SK-N-SH treated with all-trans-retinoic acid at 6 μM for 48 hours (cell line): ENCODE measurements around the gene GFI1.

Experiments
- ATAC-seq: fragments of 200-7000 bp; cut with Tn5 transposase; 3 replicates; pipeline ENCODE4 v1.9.1; 2020; ENCODE audit warnings: mild to moderate bottlenecking, moderate library complexity
- CSDC2 ChIP-seq: fragments of 250-450 bp; sonication (Bioruptor Pico); IDR thresholded peaks from 2 replicates; pipeline ENCODE4 v1.5.0; 2020; ENCODE audit warnings: mild to moderate bottlenecking, moderate library complexity
- ESRRG ChIP-seq: fragments of 250-450 bp; sonication (Bioruptor Pico); IDR thresholded peaks from 2 replicates; pipeline ENCODE4 v1.6.1; 2021; ENCODE audit warnings: mild to moderate bottlenecking
- GLIS3 ChIP-seq: fragments of 250-450 bp; sonication (Bioruptor Pico); IDR thresholded peaks from 2 replicates; pipeline ENCODE4 v1.5.0; 2020; ENCODE audit warnings: mild to moderate bottlenecking, moderate library complexity
- ISL1 ChIP-seq: fragments of 250-450 bp; sonication (Bioruptor Pico); IDR thresholded peaks from 2 replicates; pipeline ENCODE4 v2.1.2; 2022; ENCODE audit warnings: mild to moderate bottlenecking, moderate library complexity
- PPARA ChIP-seq: fragments of 250-450 bp; sonication (Bioruptor Pico); IDR thresholded peaks from 2 replicates; pipeline ENCODE4 v1.5.0; 2020; ENCODE audit warnings: mild to moderate bottlenecking, borderline replicate concordance
- SNAI2 ChIP-seq: fragments of 250-450 bp; sonication (Bioruptor Pico); IDR thresholded peaks from 2 replicates; pipeline ENCODE4 v1.5.0; 2020; ENCODE audit warnings: mild to moderate bottlenecking, moderate library complexity
- TCF4 ChIP-seq: fragments of 250-450 bp; sonication (Bioruptor Pico); IDR thresholded peaks from 2 replicates; pipeline ENCODE4 v1.8.0; 2021; ENCODE audit warnings: mild to moderate bottlenecking, moderate library complexity, borderline replicate concordance
- ZFP3 ChIP-seq: fragments of 250-450 bp; sonication (Bioruptor Pico); IDR thresholded peaks from 2 replicates; pipeline ENCODE4 v1.5.0; 2020; ENCODE audit warnings: mild to moderate bottlenecking, moderate library complexity
- ZFP30 ChIP-seq: fragments of 450-650 bp; formaldehyde crosslinking; IDR thresholded peaks from 2 replicates; pipeline ENCODE4 v1.5.0; 2022; ENCODE audit warnings: mild to moderate bottlenecking, moderate library complexity
- ZNF70 ChIP-seq: fragments of 450-650 bp; formaldehyde crosslinking; IDR thresholded peaks from 2 replicates; pipeline ENCODE4 v1.5.0; 2020; ENCODE audit warnings: mild to moderate bottlenecking, moderate library complexity
- ZNF8 ChIP-seq: fragments of 450-650 bp; formaldehyde crosslinking; IDR thresholded peaks from 2 replicates; pipeline ENCODE4 v1.5.0; 2020; ENCODE audit warnings: mild to moderate bottlenecking, moderate library complexity
- TF ChIP-seq, protein P1 (sequence below): fragments of 250-450 bp; sonication (Bioruptor Pico); IDR thresholded peaks from 2 replicates; pipeline ENCODE4 v1.5.0; 2020; ENCODE audit warnings: mild to moderate bottlenecking, moderate library complexity
- TF ChIP-seq, protein P2 (sequence below): fragments of 250-450 bp; sonication (Bioruptor Pico); IDR thresholded peaks from 2 replicates; pipeline ENCODE4 v1.5.1; 2021; ENCODE audit warnings: mild to moderate bottlenecking, moderate library complexity
- TF ChIP-seq, protein P3 (sequence below): fragments of 250-450 bp; sonication (Bioruptor Pico); IDR thresholded peaks from 2 replicates; pipeline ENCODE4 v1.5.1; 2020; ENCODE audit warnings: low read depth, mild to moderate bottlenecking, moderate library complexity
- TF ChIP-seq, protein P4 (sequence below): fragments of 250-450 bp; sonication (Bioruptor Pico); IDR thresholded peaks from 2 replicates; pipeline ENCODE4 v1.8.0; 2020; ENCODE audit warnings: mild to moderate bottlenecking, moderate library complexity, borderline replicate concordance
- TF ChIP-seq, protein P5 (sequence below): fragments of 250-450 bp; sonication (Bioruptor Pico); IDR thresholded peaks from 2 replicates; pipeline ENCODE4 v1.8.0; 2021; ENCODE audit warnings: low read depth, mild to moderate bottlenecking, moderate library complexity, borderline replicate concordance

GFI1 gene

DNA sequence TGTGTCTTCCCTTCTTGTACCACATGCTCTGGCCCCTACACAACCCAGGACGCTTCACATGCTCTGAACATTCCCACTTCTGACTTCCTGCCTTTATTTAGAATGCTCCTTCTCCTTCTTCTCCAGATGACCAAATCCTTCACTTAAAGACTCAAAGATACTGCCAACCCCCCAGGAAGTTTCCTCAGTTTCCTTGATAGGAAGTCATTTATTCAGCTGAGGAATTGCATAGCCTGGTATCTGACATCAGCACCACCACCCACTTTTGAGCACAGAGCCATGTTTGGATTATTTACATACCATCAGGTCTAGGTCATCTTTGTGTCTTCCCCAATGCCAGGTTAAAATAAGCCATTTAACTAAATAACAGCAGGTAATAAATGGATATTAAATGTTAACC lies 42.4 kb downstream of the GFI1 start:
- peak; percentile 47; the same call in 1 of the 3 replicates for ATAC-seq
- TF ChIP-seq SNAI2 (CRISPR knock-in tag) (no peak), ISL1 (no peak), GLIS3 (CRISPR knock-in tag) (no peak), ESRRG (no peak), CSDC2 (no peak), ZNF70 (no peak)
- TF ChIP-seq, protein P1, sequence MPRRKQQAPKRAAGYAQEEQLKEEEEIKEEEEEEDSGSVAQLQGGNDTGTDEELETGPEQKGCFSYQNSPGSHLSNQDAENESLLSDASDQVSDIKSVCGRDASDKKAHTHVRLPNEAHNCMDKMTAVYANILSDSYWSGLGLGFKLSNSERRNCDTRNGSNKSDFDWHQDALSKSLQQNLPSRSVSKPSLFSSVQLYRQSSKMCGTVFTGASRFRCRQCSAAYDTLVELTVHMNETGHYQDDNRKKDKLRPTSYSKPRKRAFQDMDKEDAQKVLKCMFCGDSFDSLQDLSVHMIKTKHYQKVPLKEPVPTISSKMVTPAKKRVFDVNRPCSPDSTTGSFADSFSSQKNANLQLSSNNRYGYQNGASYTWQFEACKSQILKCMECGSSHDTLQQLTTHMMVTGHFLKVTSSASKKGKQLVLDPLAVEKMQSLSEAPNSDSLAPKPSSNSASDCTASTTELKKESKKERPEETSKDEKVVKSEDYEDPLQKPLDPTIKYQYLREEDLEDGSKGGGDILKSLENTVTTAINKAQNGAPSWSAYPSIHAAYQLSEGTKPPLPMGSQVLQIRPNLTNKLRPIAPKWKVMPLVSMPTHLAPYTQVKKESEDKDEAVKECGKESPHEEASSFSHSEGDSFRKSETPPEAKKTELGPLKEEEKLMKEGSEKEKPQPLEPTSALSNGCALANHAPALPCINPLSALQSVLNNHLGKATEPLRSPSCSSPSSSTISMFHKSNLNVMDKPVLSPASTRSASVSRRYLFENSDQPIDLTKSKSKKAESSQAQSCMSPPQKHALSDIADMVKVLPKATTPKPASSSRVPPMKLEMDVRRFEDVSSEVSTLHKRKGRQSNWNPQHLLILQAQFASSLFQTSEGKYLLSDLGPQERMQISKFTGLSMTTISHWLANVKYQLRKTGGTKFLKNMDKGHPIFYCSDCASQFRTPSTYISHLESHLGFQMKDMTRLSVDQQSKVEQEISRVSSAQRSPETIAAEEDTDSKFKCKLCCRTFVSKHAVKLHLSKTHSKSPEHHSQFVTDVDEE (CRISPR knock-in tag) = no peak
- TF ChIP-seq, protein P2, sequence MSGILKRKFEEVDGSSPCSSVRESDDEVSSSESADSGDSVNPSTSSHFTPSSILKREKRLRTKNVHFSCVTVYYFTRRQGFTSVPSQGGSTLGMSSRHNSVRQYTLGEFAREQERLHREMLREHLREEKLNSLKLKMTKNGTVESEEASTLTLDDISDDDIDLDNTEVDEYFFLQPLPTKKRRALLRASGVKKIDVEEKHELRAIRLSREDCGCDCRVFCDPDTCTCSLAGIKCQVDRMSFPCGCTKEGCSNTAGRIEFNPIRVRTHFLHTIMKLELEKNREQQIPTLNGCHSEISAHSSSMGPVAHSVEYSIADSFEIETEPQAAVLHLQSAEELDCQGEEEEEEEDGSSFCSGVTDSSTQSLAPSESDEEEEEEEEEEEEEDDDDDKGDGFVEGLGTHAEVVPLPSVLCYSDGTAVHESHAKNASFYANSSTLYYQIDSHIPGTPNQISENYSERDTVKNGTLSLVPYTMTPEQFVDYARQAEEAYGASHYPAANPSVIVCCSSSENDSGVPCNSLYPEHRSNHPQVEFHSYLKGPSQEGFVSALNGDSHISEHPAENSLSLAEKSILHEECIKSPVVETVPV (CRISPR knock-in tag) = no peak

DNA sequence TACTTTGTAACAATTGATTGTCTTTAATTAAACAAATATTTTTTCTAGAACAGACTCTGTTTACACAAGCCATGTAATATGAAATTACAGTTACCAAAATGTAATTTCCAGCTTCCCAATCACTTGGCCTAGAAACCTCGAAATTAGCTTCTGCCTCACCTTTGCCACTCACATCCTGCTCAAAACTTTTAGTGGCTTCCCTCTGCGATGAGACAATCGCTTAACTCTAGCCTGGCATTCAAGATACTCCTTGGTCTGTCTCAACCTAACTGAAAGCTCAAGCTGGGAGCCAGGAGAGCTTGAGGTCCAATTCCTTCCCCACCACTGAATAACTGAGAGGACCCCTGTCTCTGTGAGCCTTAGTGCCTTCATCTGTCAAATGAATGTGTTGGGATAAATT lies 42.8 kb downstream of the GFI1 start:
- TF ChIP-seq PPARA (CRISPR knock-in tag) = no peak
- TF ChIP-seq ZNF70 = no peak
- TF ChIP-seq ZNF8 (CRISPR knock-in tag) = no peak
- no peak for TF ChIP-seq ZFP3 (CRISPR knock-in tag)
- TF ChIP-seq, protein P3, sequence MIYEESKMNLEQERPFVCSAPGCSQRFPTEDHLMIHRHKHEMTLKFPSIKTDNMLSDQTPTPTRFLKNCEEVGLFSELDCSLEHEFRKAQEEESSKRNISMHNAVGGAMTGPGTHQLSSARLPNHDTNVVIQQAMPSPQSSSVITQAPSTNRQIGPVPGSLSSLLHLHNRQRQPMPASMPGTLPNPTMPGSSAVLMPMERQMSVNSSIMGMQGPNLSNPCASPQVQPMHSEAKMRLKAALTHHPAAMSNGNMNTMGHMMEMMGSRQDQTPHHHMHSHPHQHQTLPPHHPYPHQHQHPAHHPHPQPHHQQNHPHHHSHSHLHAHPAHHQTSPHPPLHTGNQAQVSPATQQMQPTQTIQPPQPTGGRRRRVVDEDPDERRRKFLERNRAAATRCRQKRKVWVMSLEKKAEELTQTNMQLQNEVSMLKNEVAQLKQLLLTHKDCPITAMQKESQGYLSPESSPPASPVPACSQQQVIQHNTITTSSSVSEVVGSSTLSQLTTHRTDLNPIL (CRISPR knock-in tag) = no peak
- TF ChIP-seq, all 23 proteins: peak for 0
- no peak for ATAC-seq

DNA sequence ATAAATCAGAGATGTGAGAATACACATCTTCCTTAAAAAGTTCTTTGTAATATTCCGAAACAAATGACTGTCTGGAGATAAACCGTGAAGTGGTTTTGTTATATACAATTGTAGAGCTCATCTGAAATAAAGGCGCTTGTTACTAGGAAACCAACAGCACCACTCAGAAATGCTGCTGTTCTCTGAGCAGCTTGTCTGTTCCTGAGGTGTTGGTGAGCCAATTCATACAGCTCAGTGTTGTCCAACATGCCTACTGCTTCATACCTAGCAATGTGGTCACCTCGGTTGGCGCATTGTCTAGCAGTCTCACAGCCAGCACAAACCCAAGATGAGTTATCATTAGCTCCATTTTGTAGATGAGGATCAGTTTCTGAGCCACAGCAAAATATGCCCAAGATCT lies 44.4 kb downstream of the GFI1 start:
- TF ChIP-seq TCF4 = no peak
- TF ChIP-seq SNAI2 (CRISPR knock-in tag) = no peak
- TF ChIP-seq, protein P4, sequence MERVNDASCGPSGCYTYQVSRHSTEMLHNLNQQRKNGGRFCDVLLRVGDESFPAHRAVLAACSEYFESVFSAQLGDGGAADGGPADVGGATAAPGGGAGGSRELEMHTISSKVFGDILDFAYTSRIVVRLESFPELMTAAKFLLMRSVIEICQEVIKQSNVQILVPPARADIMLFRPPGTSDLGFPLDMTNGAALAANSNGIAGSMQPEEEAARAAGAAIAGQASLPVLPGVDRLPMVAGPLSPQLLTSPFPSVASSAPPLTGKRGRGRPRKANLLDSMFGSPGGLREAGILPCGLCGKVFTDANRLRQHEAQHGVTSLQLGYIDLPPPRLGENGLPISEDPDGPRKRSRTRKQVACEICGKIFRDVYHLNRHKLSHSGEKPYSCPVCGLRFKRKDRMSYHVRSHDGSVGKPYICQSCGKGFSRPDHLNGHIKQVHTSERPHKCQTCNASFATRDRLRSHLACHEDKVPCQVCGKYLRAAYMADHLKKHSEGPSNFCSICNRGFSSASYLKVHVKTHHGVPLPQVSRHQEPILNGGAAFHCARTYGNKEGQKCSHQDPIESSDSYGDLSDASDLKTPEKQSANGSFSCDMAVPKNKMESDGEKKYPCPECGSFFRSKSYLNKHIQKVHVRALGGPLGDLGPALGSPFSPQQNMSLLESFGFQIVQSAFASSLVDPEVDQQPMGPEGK (CRISPR knock-in tag) = no peak
- no peak for TF ChIP-seq CSDC2
- no peak for TF ChIP-seq ZNF70
- TF ChIP-seq PPARA (CRISPR knock-in tag) = no peak
- no peak for TF ChIP-seq ZFP30
- no peak for TF ChIP-seq ESRRG
- TF ChIP-seq, protein P1 (CRISPR knock-in tag) = no peak

DNA sequence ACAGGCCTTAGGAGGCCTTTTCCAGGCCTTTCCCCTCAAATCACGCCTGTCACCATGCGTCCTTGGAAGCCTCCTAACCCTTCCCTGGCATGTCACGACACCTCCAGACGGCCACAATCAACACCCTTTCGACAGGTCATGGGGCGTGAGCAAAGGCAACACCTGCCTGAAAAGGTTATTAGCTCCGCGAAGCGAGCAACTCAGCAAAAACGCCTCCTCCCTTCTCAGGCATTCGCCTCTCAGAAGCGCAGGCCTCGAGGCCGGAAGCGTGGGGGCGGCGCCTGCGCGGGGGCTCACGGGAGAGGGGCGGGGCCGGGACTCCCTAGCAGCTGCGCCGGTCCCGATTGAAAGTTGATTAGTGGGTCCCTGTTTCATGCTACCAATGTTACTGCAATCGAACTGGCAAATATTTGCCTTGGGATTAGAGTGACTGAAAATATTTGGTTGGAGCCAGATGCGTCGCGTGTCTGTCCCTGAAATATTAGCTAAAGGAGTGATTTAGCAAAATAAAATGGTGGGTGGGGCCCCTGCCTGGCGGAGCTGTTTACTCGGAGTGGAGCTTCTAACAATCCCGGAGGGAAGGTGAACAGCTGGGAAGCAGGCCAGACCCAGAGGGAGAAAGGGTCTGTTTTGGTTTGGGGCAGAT lies 44.9 kb downstream of the GFI1 start:
- no peak for ATAC-seq
- TF ChIP-seq ESRRG (no peak), ZNF70 (no peak)
- TF ChIP-seq, protein P2 (CRISPR knock-in tag) = no peak
- TF ChIP-seq, protein P5, sequence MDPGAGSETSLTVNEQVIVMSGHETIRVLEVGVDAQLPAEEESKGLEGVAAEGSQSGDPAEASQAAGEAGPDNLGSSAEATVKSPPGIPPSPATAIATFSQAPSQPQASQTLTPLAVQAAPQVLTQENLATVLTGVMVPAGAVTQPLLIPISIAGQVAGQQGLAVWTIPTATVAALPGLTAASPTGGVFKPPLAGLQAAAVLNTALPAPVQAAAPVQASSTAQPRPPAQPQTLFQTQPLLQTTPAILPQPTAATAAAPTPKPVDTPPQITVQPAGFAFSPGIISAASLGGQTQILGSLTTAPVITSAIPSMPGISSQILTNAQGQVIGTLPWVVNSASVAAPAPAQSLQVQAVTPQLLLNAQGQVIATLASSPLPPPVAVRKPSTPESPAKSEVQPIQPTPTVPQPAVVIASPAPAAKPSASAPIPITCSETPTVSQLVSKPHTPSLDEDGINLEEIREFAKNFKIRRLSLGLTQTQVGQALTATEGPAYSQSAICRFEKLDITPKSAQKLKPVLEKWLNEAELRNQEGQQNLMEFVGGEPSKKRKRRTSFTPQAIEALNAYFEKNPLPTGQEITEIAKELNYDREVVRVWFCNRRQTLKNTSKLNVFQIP (CRISPR knock-in tag) = no peak
- TF ChIP-seq, all 23 proteins: peak for 0

More for the DNA sequence above, 44.4 kb downstream of the GFI1 start:
- ATAC-seq = no peak
